ENCODE data around the gene SNX25. TPM values are rescaled to one million over a fixed set of nuclear protein-coding genes. Genes with fewer than 3 reads are reported as not detected.

SNX25 gene
- total RNA-seq, 4 donors from 2014 or later: 13.3 to 39.3 (median 15.3) TPM

DNA sequence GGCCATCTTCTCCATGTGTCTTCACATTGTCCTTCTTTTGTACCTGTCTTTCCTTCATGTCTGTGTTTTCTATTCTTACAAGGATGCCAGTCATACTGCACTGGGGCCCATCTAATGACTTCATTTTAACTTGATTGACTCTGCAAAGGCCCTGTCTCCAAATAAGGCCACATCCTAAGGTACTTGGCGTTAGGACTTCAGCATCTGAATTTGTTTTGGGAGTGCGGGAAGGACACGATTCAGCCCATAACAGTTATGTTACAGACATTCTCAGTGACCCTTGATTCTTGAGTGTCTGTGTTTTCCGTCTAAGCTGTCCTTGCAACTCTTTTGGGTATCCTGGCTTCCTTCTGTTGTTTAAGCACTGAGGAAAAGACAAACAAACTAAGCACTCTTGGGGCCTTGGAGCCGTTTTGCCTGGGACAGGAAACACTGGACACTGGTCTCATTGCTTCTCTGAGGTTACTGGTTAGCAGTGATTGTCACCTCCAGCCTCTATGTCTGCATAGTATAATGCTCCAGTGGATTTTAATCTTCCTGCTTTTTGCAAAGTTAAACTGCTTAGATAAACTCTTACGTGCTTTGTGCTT lies 80.7 kb downstream of the SNX25 start:
- Histone ChIP-seq H3K27ac (no peak overlapping the region), H3K36me3 (peaks cover 23% of the 10 kb centered on the region), H3K4me1 (no peaks in the 10 kb centered on the region), H3K9me3 (no peaks in the 10 kb centered on the region), H3K4me3 (no peak overlapping the region), H3K27me3 (no peaks in the 10 kb centered on the region)
- no peak for DNase-seq (ENCODE audit: low spot score in 2 of 2)
- TF ChIP-seq, protein P1, sequence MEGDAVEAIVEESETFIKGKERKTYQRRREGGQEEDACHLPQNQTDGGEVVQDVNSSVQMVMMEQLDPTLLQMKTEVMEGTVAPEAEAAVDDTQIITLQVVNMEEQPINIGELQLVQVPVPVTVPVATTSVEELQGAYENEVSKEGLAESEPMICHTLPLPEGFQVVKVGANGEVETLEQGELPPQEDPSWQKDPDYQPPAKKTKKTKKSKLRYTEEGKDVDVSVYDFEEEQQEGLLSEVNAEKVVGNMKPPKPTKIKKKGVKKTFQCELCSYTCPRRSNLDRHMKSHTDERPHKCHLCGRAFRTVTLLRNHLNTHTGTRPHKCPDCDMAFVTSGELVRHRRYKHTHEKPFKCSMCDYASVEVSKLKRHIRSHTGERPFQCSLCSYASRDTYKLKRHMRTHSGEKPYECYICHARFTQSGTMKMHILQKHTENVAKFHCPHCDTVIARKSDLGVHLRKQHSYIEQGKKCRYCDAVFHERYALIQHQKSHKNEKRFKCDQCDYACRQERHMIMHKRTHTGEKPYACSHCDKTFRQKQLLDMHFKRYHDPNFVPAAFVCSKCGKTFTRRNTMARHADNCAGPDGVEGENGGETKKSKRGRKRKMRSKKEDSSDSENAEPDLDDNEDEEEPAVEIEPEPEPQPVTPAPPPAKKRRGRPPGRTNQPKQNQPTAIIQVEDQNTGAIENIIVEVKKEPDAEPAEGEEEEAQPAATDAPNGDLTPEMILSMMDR (IDR thresholded peaks at IDR 0.05): no peak
- TF ChIP-seq EP300 (IDR thresholded peaks at IDR 0.05) (no peak), POLR2A (IDR thresholded peaks at IDR 0.05) (no peak), POLR2AphosphoS5 (IDR thresholded peaks at IDR 0.05) (no peak)
- WGBS: 87% methylated on average over 6 of the region's 6 CpGs

DNA sequence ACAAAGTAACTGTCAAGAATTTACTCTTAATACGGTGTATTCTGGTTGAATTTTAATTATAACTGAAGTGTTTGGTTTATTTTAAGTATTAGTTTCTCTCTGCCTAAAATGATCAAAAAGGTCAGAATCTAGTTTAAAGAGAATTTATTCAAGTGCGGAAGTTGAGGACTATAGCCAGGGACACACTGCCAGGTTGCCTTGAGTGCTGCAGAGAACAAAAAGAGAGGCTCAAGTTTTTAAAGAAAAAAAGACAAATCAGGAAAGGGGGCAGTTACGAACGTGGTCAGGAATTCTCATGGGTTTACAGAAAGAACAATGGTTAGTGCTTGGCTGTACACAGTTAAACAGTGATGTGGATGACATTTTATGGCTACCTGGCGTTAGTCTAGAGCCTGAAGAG lies 81.3 kb downstream of the SNX25 start:
- peaks cover 23% of the 10 kb centered on the region for H3K36me3 ChIP-seq
- TF ChIP-seq, protein P1 (IDR thresholded peaks at IDR 0.05): no peak
- no peak for TF ChIP-seq EP300 (IDR thresholded peaks at IDR 0.05)
- no peak for TF ChIP-seq POLR2A (IDR thresholded peaks at IDR 0.05)
- TF ChIP-seq POLR2AphosphoS5 (IDR thresholded peaks at IDR 0.05): no peak
- H3K27me3 ChIP-seq: no peaks in the 10 kb centered on the region
- H3K9me3 ChIP-seq: no peaks in the 10 kb centered on the region
- H3K4me3 ChIP-seq: no peak overlapping the region
- DNase-seq (ENCODE audit: low spot score in 2 of 2): no peak
- 67% methylated on average over 5 of the region's 5 CpGs for WGBS
- H3K27ac ChIP-seq: no peak overlapping the region
- no peaks in the 10 kb centered on the region for H3K4me1 ChIP-seq

- 92% methylated on average over 1 of the region's 1 CpG for WGBS
These were observed 83.8 kb downstream of the SNX25 start for GRCh38 chr4:185293202-185293601.

DNA sequence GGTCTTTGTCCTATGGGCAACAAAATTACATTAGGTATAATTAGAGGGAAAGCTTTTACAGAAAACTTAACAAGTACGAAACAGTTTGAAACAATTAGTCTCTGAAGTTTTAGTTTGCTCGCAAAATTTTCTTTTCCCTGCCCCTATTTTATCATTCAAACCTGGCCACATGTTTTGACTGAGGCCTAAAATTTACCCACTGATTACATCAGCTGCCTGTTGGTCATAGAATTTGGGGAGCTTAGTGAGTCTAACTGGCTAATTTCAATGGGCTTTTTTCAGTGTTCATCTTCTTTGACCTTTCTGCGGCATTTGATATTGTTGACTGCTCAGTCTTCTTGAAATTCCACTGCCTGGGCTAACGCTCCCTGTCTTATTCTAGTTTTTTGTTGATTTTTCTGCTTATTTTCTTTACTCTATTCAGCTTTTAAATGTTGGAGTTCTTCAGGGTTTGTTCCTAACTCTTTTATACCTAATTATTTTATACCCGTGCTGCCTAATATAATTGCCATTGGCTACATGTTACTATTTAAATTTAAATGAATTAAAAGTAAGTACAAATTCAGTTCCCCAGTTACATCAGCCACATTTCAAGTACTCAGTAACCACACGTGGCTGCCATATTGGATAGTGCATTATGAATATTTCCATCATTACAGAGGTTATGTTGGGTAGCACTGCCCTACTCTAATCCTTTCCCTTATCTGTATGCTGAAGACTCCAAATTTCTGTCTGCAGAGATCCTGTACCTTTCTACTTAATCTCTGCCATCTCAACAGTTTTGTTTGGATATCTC lies 87.5 kb downstream of the SNX25 start:
- Histone ChIP-seq H3K27me3 (no peaks in the 10 kb centered on the region), H3K36me3 (peaks cover 24% of the 10 kb centered on the region), H3K9me3 (no peaks in the 10 kb centered on the region), H3K4me3 (no peak overlapping the region), H3K27ac (no peak overlapping the region), H3K4me1 (no peaks in the 10 kb centered on the region)
- no peak for DNase-seq (ENCODE audit: low spot score in 2 of 2)
- WGBS: 95% methylated on average over 6 of the region's 6 CpGs
- TF ChIP-seq POLR2A (IDR thresholded peaks at IDR 0.05) (no peak), POLR2AphosphoS5 (IDR thresholded peaks at IDR 0.05) (no peak), EP300 (IDR thresholded peaks at IDR 0.05) (no peak)
- TF ChIP-seq, protein P1 (IDR thresholded peaks at IDR 0.05): no peak

More at GRCh38 chr4:185293202-185293601, 83.8 kb downstream of the SNX25 start:
- H3K27ac ChIP-seq: no peak overlapping the region
- no peak for DNase-seq (ENCODE audit: low spot score in 2 of 2)
- no peaks in the 10 kb centered on the region for H3K4me1 ChIP-seq
- H3K36me3 ChIP-seq: peaks cover 23% of the 10 kb centered on the region
- H3K27me3 ChIP-seq: no peaks in the 10 kb centered on the region
- TF ChIP-seq EP300 (IDR thresholded peaks at IDR 0.05) (no peak), POLR2A (IDR thresholded peaks at IDR 0.05) (no peak)
- no peaks in the 10 kb centered on the region for H3K9me3 ChIP-seq
- H3K4me3 ChIP-seq: no peak overlapping the region

DNA sequence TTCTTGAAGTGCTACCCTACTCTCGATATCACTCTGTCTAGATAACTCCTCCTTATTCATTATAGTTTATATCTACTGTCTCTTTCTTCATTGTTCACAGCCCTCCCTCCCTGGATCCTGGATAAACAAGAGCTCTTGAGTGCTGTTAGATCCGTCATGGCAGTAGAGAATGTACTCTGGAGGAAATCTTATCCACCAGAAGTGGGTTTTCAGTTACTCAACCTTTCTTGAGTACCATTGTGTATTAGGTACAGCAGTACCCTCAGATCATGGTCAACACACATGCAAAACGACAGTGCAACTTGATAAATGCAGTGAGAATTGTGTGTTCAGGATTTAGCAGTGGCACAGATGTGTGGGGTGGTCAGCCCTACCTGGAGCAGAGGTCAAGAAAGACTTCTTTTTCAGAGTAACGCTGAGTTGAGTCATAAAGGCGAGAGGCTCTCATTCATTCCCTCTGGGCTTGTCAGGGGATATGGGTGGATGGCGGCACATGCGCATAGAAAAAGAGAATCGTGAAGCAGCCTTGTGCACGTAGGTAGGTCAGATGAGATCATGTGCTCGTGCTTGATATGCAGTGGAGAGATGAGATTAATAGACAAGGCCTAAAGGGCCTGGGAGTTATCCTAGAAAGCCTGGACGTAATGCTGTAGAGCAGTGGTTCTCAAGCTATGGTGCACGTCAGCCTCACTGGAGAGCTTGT lies 89.5 kb downstream of the SNX25 start:
- Histone ChIP-seq H3K4me1 (no peaks in the 10 kb centered on the region), H3K9me3 (no peaks in the 10 kb centered on the region), H3K27me3 (no peaks in the 10 kb centered on the region), H3K27ac (no peak overlapping the region), H3K4me3 (no peak overlapping the region), H3K36me3 (peaks cover 8% of the 10 kb centered on the region)
- 85% methylated on average over 12 of the region's 12 CpGs for WGBS
- TF ChIP-seq EP300 (IDR thresholded peaks at IDR 0.05): no peak
- no peak for TF ChIP-seq POLR2A (IDR thresholded peaks at IDR 0.05)
- no peak for TF ChIP-seq POLR2AphosphoS5 (IDR thresholded peaks at IDR 0.05)
- TF ChIP-seq, protein P1 (IDR thresholded peaks at IDR 0.05): no peak
- no peak for DNase-seq (ENCODE audit: low spot score in 2 of 2)
